Spleen (tissue), 7 donors: Measurements from ENCODE around the gene CSNK1A1.

Source experiments
- CTCF ChIP-seq, 11 experiments: fragments of 200-600 bp in 7 of 11; fragments of 450-650 bp in 4 of 11; sonication (generic) in 4 of 11; IDR thresholded peaks in 8 of 11; conservative IDR thresholded peaks in 3 of 11; 1 replicate in 7 of 11; 2 replicates in 4 of 11; pipeline versions ENCODE4 v1.4.0 to v1.8.0; 2016 to 2021; ENCODE audit warnings: antibody characterized with exemption in 11 of 11, inconsistent platforms in 4 of 11, mild to moderate bottlenecking in 1 of 11
- POLR2A ChIP-seq, 3 donors: fragments of 450-650 bp; IDR thresholded peaks; one replicate each; pipeline ENCODE4 v1.5.1; 2017; ENCODE audit warnings: antibody characterized with exemption in 3 of 3, mild to moderate bottlenecking in 1 of 3
- POLR2AphosphoS5 ChIP-seq, 3 donors: sonication (generic); formaldehyde crosslinking; IDR thresholded peaks; one replicate each; pipeline ENCODE4 v1.5.1; 2017; ENCODE audit warnings: antibody characterized with exemption in 3 of 3
- donor health status: DM: no; HTN: no; CAD: no; lungs with moderate emphysema.
- donor health status: DM: no; HTN: no; CAD: no.
- donor health status: DM: no; HTN: no; CAD: no.

GRCh38 chr5:149472399-149472798 is 78.8 kb downstream of the CSNK1A1 start:
- no peak for TF ChIP-seq POLR2A (IDR thresholded peaks at IDR 0.05)
- TF ChIP-seq CTCF (IDR thresholded peaks at IDR 0.05 in 8 of 11, conservative IDR thresholded peaks at IDR 0.05 in 3 of 11), result no peak
- no peak for TF ChIP-seq POLR2AphosphoS5 (IDR thresholded peaks at IDR 0.05)
